ENCODE results near the gene ARSJ. TPM values are rescaled to one million over a fixed set of nuclear protein-coding genes. Genes with fewer than 3 reads are reported as not detected.

The ARSJ gene
- total RNA-seq, 1 donor = 23.8 TPM

DNA sequence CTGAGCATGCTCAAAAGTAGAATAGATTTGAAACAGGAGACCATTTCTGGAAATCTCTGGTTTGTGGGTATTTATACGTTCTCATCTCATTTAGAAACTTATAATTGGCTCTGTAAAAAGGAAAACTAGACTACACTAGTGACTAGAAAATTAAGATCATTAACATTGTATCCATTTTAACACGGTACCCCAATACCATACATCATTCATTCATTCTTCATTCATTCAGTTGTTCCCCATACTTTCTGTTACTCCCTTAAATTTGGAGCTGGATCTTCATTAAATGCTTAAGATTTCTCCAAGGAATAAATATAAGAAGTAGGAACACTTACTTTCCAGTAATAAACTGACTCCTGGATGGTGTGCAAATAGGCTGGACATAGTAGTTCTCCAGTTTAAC is 1.3 kb downstream of the ARSJ start:
- DNase-seq (ENCODE audit: low read depth) = no peak

DNA sequence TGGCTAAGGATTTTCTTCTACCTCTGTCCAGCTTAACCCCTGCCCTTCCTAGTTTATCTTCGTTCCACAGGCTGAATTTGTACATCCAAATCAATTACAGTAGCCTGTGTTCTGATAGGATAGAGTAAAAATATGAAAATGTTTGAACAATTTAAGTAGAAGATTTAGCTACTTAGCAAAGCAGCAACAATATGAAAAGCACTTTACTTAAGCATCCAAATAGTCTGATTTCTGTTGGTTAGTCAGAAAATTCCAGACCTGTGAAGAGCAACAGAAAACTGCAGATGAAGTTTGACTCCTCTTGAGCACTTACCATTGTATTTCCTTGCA is 2.0 kb downstream of the ARSJ start:
- peak; percentile 56 for DNase-seq (ENCODE audit: low read depth)
- TF ChIP-seq, protein P1, sequence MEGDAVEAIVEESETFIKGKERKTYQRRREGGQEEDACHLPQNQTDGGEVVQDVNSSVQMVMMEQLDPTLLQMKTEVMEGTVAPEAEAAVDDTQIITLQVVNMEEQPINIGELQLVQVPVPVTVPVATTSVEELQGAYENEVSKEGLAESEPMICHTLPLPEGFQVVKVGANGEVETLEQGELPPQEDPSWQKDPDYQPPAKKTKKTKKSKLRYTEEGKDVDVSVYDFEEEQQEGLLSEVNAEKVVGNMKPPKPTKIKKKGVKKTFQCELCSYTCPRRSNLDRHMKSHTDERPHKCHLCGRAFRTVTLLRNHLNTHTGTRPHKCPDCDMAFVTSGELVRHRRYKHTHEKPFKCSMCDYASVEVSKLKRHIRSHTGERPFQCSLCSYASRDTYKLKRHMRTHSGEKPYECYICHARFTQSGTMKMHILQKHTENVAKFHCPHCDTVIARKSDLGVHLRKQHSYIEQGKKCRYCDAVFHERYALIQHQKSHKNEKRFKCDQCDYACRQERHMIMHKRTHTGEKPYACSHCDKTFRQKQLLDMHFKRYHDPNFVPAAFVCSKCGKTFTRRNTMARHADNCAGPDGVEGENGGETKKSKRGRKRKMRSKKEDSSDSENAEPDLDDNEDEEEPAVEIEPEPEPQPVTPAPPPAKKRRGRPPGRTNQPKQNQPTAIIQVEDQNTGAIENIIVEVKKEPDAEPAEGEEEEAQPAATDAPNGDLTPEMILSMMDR (IDR thresholded peaks at IDR 0.05; ENCODE audit: insufficient read depth, low read length) = no peak
- peak overlapping the region; percentile 80 for H3K4me3 ChIP-seq (ENCODE audit: low read depth, low read length)

More for the DNA sequence above, 1.3 kb downstream of the ARSJ start:
- TF ChIP-seq, protein P1 (IDR thresholded peaks at IDR 0.05; ENCODE audit: insufficient read depth, low read length) = no peak
- H3K4me3 ChIP-seq (ENCODE audit: low read depth, low read length) = peak overlapping the region; percentile 80

GRCh38 chr4:113976741-113977525 is 2.5 kb downstream of the ARSJ start:
- peak overlapping the region; percentile 80 for H3K4me3 ChIP-seq (ENCODE audit: low read depth, low read length)
- peak; percentile 33 for DNase-seq (ENCODE audit: low read depth)
- TF ChIP-seq, protein P1 (IDR thresholded peaks at IDR 0.05; ENCODE audit: insufficient read depth, low read length) = no peak

DNA sequence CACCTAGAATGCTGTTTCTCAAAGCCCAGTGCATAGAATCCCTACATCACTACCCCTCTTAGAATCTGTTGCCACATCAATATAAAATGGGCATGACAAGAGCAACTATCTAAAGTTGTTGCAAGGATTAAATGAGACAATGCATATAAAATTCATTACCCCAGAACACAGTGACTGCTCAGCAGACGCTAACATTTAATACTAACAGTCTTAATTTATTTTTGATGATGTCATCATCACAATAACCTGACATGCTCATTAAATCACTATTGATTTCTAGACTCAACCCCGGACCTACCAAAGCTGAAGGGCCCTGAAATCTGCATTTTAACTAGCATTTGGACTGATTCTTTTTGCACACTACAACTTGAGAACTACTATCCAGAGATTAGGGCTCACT is 3.9 kb downstream of the ARSJ start:
- TF ChIP-seq, protein P1 (IDR thresholded peaks at IDR 0.05; ENCODE audit: insufficient read depth, low read length) = no peak
- peak overlapping the region; percentile 80 for H3K4me3 ChIP-seq (ENCODE audit: low read depth, low read length)
- no peak for DNase-seq (ENCODE audit: low read depth)

GRCh38 chr4:113974467-113974866 is 5.0 kb downstream of the ARSJ start:
- no peak for DNase-seq (ENCODE audit: low read depth)
- TF ChIP-seq, protein P1 (IDR thresholded peaks at IDR 0.05; ENCODE audit: insufficient read depth, low read length) = no peak
- no peak overlapping the region for H3K4me3 ChIP-seq (ENCODE audit: low read depth, low read length)

DNA sequence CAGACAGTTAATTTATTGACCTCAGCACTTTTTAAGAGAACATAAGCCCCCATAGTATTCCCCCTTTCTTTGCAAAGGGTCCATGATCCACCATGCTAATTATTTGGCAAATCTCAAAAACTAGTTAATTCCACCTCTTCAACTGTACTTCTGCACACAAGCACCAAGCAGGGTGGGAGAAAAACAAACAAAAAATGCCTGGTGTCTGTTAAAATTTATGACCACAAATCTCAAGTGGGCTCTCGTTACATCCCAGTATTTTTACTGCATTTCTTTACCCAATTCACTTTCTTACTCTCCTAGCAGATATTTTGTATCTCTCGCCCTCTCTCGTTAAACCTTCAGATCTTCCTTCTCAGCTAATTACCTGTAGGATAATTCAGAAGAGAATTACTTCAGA is 6.1 kb downstream of the ARSJ start:
- TF ChIP-seq, protein P1 (IDR thresholded peaks at IDR 0.05; ENCODE audit: insufficient read depth, low read length) = no peak
- no peak overlapping the region for H3K4me3 ChIP-seq (ENCODE audit: low read depth, low read length)
- DNase-seq (ENCODE audit: low read depth) = no peak

DNA sequence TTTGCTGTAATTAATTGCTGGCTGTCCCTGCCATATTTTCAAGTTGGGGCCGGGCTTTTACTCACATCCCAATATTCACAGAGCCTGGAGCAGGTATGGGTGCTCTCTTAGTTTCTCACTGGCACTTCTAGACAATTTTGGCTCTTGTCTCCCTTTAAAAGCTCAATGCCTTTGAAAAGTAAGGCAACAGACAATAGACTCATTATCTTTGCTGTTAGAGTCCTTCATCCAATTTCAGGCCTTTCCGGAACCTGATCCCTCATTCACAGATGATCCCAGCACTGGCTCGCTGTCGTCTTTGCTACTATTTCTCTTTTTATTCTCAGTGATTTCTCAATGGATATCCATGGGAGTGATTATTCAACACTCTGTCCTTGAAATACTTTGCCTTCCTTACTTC is 6.7 kb downstream of the ARSJ start:
- DNase-seq (ENCODE audit: low read depth) = no peak
- no peak overlapping the region for H3K4me3 ChIP-seq (ENCODE audit: low read depth, low read length)
- TF ChIP-seq, protein P1 (IDR thresholded peaks at IDR 0.05; ENCODE audit: insufficient read depth, low read length) = no peak
